B cell (primary cell): ENCODE data around the gene FMN1. TPM values are rescaled to one million over a fixed set of nuclear protein-coding genes. Genes with fewer than 3 reads are reported as not detected.

Experiments
- ATAC-seq: fragments of 200-7000 bp; cut with Tn5 transposase; one replicate; pipeline ENCODE4 v1.10.0; 2021; ENCODE audit warnings: low read depth, mild to moderate bottlenecking, moderate number of reproducible peaks, moderate library complexity
- CTCF ChIA-PET: fragments of 350-600 bp; sonication (Branson Sonifier 250); formaldehyde crosslinking; loops from one replicate; lab custom pipeline; 2021; ENCODE audit warnings: antibody characterized with exemption, inconsistent platforms; lab: Charles Lee
- POLR2A ChIA-PET: fragments of 350-600 bp; sonication (Branson Sonifier 250); formaldehyde crosslinking; loops from one replicate; lab custom pipeline; 2021; ENCODE audit warnings: antibody characterized with exemption; lab: Charles Lee
- DNase-seq: peaks from one replicate; pipeline ENCODE4 v3.0.0; 2013
- H2AFZ ChIP-seq: 2 replicates; pipeline ENCODE4 v1.6.1; 2012; ENCODE audit warnings: mild to moderate bottlenecking, low read depth, low read length; ENCODE audit not compliant: insufficient read depth, poor library complexity, severe bottlenecking
- H3K27ac ChIP-seq, 2 donors: 1 replicate in 1 of 2; 2 replicates in 1 of 2; pipeline ENCODE4 v1.5.1; 2012 to 2013; ENCODE audit warnings: low read length in 2 of 2, mild to moderate bottlenecking in 2 of 2, moderate library complexity in 1 of 2
- H3K27me3 ChIP-seq, 4 experiments: fragments of 200-600 bp in 1 of 4; sonication (generic) in 1 of 4; replicated peaks in 1 of 4; 1 replicate in 2 of 4; 2 replicates in 2 of 4; pipeline versions ENCODE4 v1.6.1 to v1.7.0; 2013 to 2016; ENCODE audit warnings: low read length in 3 of 4, mild to moderate bottlenecking in 2 of 4, mixed read lengths in 1 of 4, moderate library complexity in 1 of 4; ENCODE audit not compliant: insufficient read depth in 4 of 4, control insufficient read depth in 3 of 4; ENCODE audit errors: control extremely low read depth in 1 of 4
- H3K36me3 ChIP-seq, 2 experiments: replicated peaks in 1 of 2; 1 replicate in 1 of 2; 2 replicates in 1 of 2; pipeline versions ENCODE4 v1.6.1 to v1.7.1; 2013; ENCODE audit warnings: low read length in 1 of 2; ENCODE audit not compliant: insufficient read depth in 2 of 2, control insufficient read depth in 1 of 2; ENCODE audit errors: control extremely low read depth in 1 of 2, extremely low read depth in 1 of 2
- H3K4me1 ChIP-seq, 2 donors: fragments of 200-600 bp in 1 of 2; sonication (generic) in 1 of 2; 1 replicate in 1 of 2; 2 replicates in 1 of 2; pipeline versions ENCODE4 v1.5.1 to v1.6.1; 2013 to 2017; ENCODE audit warnings: low read length in 2 of 2; ENCODE audit not compliant: control insufficient read depth in 2 of 2, insufficient read depth in 2 of 2
- H3K4me2 ChIP-seq: replicated peaks from 2 replicates; pipeline ENCODE3; 2012; ENCODE audit warnings: mild to moderate bottlenecking, low read depth, low read length; ENCODE audit not compliant: poor library complexity, severe bottlenecking
- H3K4me3 ChIP-seq, 5 experiments: fragments of 200-600 bp in 1 of 5; sonication (generic) in 1 of 5; 1 replicate in 3 of 5; 2 replicates in 2 of 5; pipeline versions ENCODE4 v1.5.1 to v1.7.0; 2011 to 2016; ENCODE audit warnings: low read length in 4 of 5, mild to moderate bottlenecking in 4 of 5, low read depth in 2 of 5, control low read depth in 1 of 5, moderate library complexity in 1 of 5; ENCODE audit not compliant: insufficient read depth in 1 of 5; ENCODE audit errors: control extremely low read depth in 1 of 5, extremely low read depth in 1 of 5
- H3K79me2 ChIP-seq: fragments of 200-600 bp; sonication (generic); one replicate; pipeline ENCODE4 v1.6.0; 2016; ENCODE audit warnings: low read length; ENCODE audit not compliant: control insufficient read depth, insufficient read depth
- H3K9ac ChIP-seq: fragments of 200-600 bp; sonication (generic); 2 replicates; pipeline ENCODE4 v1.6.1; 2017; ENCODE audit warnings: mild to moderate bottlenecking, low read length, moderate library complexity
- H3K9me3 ChIP-seq, 3 donors: one replicate each; pipeline versions ENCODE4 v1.6.1 to v1.7.1; 2013; ENCODE audit warnings: low read length in 2 of 3; ENCODE audit not compliant: control insufficient read depth in 2 of 3, insufficient read depth in 1 of 3; ENCODE audit errors: control extremely low read depth in 1 of 3
- H4K20me1 ChIP-seq: 2 replicates; pipeline ENCODE4 v1.6.0; 2012; ENCODE audit warnings: mild to moderate bottlenecking, low read length; ENCODE audit not compliant: insufficient read depth, control insufficient read depth, poor library complexity, severe bottlenecking
- H3K27ac Mint-ChIP-seq: one replicate; pipeline ENCODE4 v1.8.0; 2021; ENCODE audit warnings: mixed read lengths
- H3K27me3 Mint-ChIP-seq: one replicate; pipeline ENCODE4 v1.8.0; 2021; ENCODE audit warnings: mixed read lengths
- H3K4me1 Mint-ChIP-seq: one replicate; pipeline ENCODE4 v1.8.0; 2021; ENCODE audit warnings: mixed read lengths
- H3K4me3 Mint-ChIP-seq: one replicate; pipeline ENCODE4 v1.8.0; 2021; ENCODE audit warnings: mixed read lengths
- H3K9me3 Mint-ChIP-seq: one replicate; pipeline ENCODE4 v1.8.0; 2022; ENCODE audit warnings: mixed read lengths; ENCODE audit not compliant: insufficient read depth
- CTCF ChIP-seq: fragments of 200-600 bp; IDR thresholded peaks from one replicate; pipeline ENCODE4 v1.8.0; 2022; ENCODE audit warnings: antibody characterized with exemption, mild to moderate bottlenecking
- EZH2 ChIP-seq: IDR thresholded peaks from 2 replicates; pipeline ENCODE4 v1.6.1; 2012; ENCODE audit warnings: borderline replicate concordance, low read depth, mild to moderate bottlenecking, moderate library complexity, low read length; ENCODE audit not compliant: insufficient read depth, poor library complexity, severe bottlenecking
- WGBS: methylation state at CpG from one replicate; pipeline ENCODE4 v1.1.5; 2013; ENCODE audit warnings: missing lambda C conversion rate; ENCODE audit not compliant: insufficient coverage; 5-methylcytosine and 5-hydroxymethylcytosine counted together
- intact Hi-C: fragments of 100-400 bp; cut with micrococcal nuclease; formaldehyde crosslinking; loops from one replicate; pipeline ENCODE4 v1.10.0; 2022
- polyA minus RNA-seq: library from RNA; depleted of rRNA, polyadenylated mRNA; stranded (reverse); fragments of >200 nt; gene quantifications from 2 replicates; pipeline ENCODE4 v1.2.3, GENCODE V29; 2012
- polyA plus RNA-seq: library from polyadenylated mRNA; depleted of rRNA; stranded (reverse); fragments of >200 nt; gene quantifications from 2 replicates; pipeline ENCODE4 v1.2.3, GENCODE V29; 2012
- total RNA-seq, 2 donors: library from RNA; stranded (reverse); fragments of 120-200 nt in 1 of 2; gene quantifications; 1 replicate in 1 of 2; 2 replicates in 1 of 2; pipeline versions ENCODE4 v1.2.3 to v1.2.4, GENCODE V29; 2013 to 2022

FMN1 gene
- total RNA-seq, result 0.96 and 1.2 TPM in 2 replicates
- 1.3 TPM for total RNA-seq (2013)
- polyA plus RNA-seq, result 0.21 and 0.40 TPM in 2 replicates
- polyA minus RNA-seq, result 0.77 and 4.1 TPM in 2 replicates

- Histone ChIP-seq H3K27ac (peak within 1 kb of the TSS; percentile 28 to 83), H3K4me2 (peak within 1 kb of the TSS; percentile 88), H3K79me2 (no peaks in the 10 kb centered on the region), H2AFZ (peak within 1 kb of the TSS; percentile 87), H3K36me3 (no peaks in the 10 kb centered on the region), H3K9me3 (peaks cover 0 to 5% (median 0%) of the 10 kb centered on the region in 3 donors), H3K4me3 (peak within 1 kb of the TSS in 4 of 5 experiments; percentile 37 to 61 (median 54)), H3K27me3 (peaks cover 0 to 12% (median 3%) of the 10 kb centered on the region in 4 experiments), H4K20me1 (no peaks in the 10 kb centered on the region), H3K4me1 (peaks cover 9 to 11% of the 10 kb centered on the region in 2 donors), H3K9ac (peak within 1 kb of the TSS; percentile 70)
- TF ChIP-seq EZH2 (no peak), CTCF (no peak)
- H3K27ac Mint-ChIP-seq, result peak within 1 kb of the TSS; percentile 59
- H3K9me3 Mint-ChIP-seq, result no peaks in the 10 kb centered on the region
- ChIA-PET POLR2A (interaction anchor here (0.9 kb wide), 1 partner anchor 24 kb away, joined by 3 read pairs; no protein-coding TSS in a partner anchor), CTCF (no interaction called here)
- intact Hi-C loops, result no loop called here
- peaks cover 17% of the 10 kb centered on the region for H3K4me1 Mint-ChIP-seq
- WGBS, result 11% methylated on average over 44 of the region's 46 CpGs
- peak; percentile 91 for DNase-seq
- H3K4me3 Mint-ChIP-seq, result peak within 1 kb of the TSS; percentile 80
- H3K27me3 Mint-ChIP-seq, result peaks cover 19% of the 10 kb centered on the region
- peak; percentile 100 for ATAC-seq
These were observed at the start of gene FMN1 for GRCh38 chr15:33194704-33195670. FMN1 (minus strand) TSS chr15:33194714; CDS start chr15:33154914, 39,800 bp downstream.

- Histone ChIP-seq H3K79me2 (no peaks in the 10 kb centered on the region), H2AFZ (no peak overlapping the region), H3K4me1 (no peaks in the 10 kb centered on the region), H3K36me3 (no peaks in the 10 kb centered on the region), H3K9ac (no peak overlapping the region), H3K4me3 (no peak overlapping the region), H3K27ac (no peak overlapping the region), H3K4me2 (no peak overlapping the region), H3K27me3 (no peaks in the 10 kb centered on the region), H4K20me1 (no peaks in the 10 kb centered on the region), H3K9me3 (no peaks in the 10 kb centered on the region)
- Mint-ChIP-seq H3K4me3 (no peak overlapping the region), H3K27me3 (peaks cover 4% of the 10 kb centered on the region), H3K27ac (no peak overlapping the region), H3K4me1 (no peaks in the 10 kb centered on the region), H3K9me3 (no peaks in the 10 kb centered on the region)
- DNase-seq (no peak), ATAC-seq (no peak)
- CTCF ChIA-PET, result no interaction called here
- POLR2A ChIA-PET, result no interaction called here
- WGBS, result no CpG with 5 or more reads among the region's 1 CpG
- intact Hi-C loops, result no loop called here
- TF ChIP-seq EZH2 (no peak), CTCF (no peak)
These were observed 49.4 kb upstream of the FMN1 start for GRCh38 chr15:33243869-33244268.
